ENCODE data around the gene RNF115.

RNF115 gene

GRCh38 chr1:145690587-145691558 is 133.0 kb downstream of the RNF115 start:
- peak; percentile 62 for DNase-seq

- DNase-seq = no peak
These were observed 134.0 kb downstream of the RNF115 start for GRCh38 chr1:145689922-145690321.

- DNase-seq = no peak
These were observed 135.0 kb downstream of the RNF115 start for GRCh38 chr1:145688924-145689323.
